K562 (cell line): ENCODE measurements around the gene CKLF. TPM values are rescaled to one million over a fixed set of nuclear protein-coding genes. Genes with fewer than 3 reads are reported as not detected.

ENCODE experiments used
- ATAC-seq: fragments of 200-7000 bp; cut with Tn5 transposase; 3 replicates; pipeline ENCODE4 v1.9.1; 2020; ENCODE audit warnings: moderate library complexity
- BruUV-seq: library from RNA; stranded (reverse); fragments of 400-500 nt; replicated peaks from 2 replicates; lab custom pipeline; 2021; lab: Mats Ljungman, UMichigan
- CTCF ChIA-PET: fragments of 300-600 bp; formaldehyde crosslinking; extraction: SDS; loops from one replicate; lab custom pipeline; 2021; ENCODE audit warnings: low intra/inter-chr PET ratio; lab: Yijun Ruan, JAX
- POLR2A ChIA-PET: fragments of 300-600, 350-650 bp; sonication (Branson Sonifier 250); formaldehyde crosslinking; extraction: SDS; loops from one replicate; lab custom pipeline; 2021; ENCODE audit warnings: antibody characterized with exemption, inconsistent platforms; lab: Yijun Ruan, JAX
- DNase-seq, 4 experiments: peaks; one replicate each; pipeline versions ENCODE4 v3.0.0 to v3.0.0-alpha.2; 2011 to 2018; ENCODE audit warnings: low spot score in 3 of 4, mixed read lengths in 3 of 4; ENCODE audit errors: extremely low read depth in 1 of 4
- FAIRE-seq: peaks from 2 replicates; lab custom pipeline; 2011; peaks lifted over from hg19 to GRCh38; lab: Jason Lieb, UNC
- H2AFZ ChIP-seq: 2 replicates; pipeline ENCODE4 v1.6.0; 2011; ENCODE audit warnings: low read depth, low read length, control low read depth, inconsistent platforms
- H3K27ac ChIP-seq: fragments of 200-600 bp; 3 replicates; pipeline ENCODE4 v1.8.0; 2011; ENCODE audit warnings: low read depth, mild to moderate bottlenecking, control low read depth, inconsistent platforms, low read length, moderate library complexity, mixed read lengths; ENCODE audit errors: extremely low read depth
- H3K27me3 ChIP-seq, 2 experiments: fragments of 300-600 bp in 1 of 2; 2 replicates in 1 of 2; 3 replicates in 1 of 2; pipeline versions ENCODE4 v1.6.0 to v1.8.0; 2011; ENCODE audit warnings: inconsistent platforms in 2 of 2, low read length in 2 of 2, mild to moderate bottlenecking in 1 of 2, mixed read lengths in 1 of 2, moderate library complexity in 1 of 2; ENCODE audit not compliant: control insufficient read depth in 2 of 2, insufficient read depth in 2 of 2
- H3K36me3 ChIP-seq: fragments of 300-600 bp; 3 replicates; pipeline ENCODE4 v1.8.0; 2011; ENCODE audit warnings: mild to moderate bottlenecking, low read length, inconsistent platforms; ENCODE audit not compliant: control insufficient read depth, insufficient read depth
- H3K4me1 ChIP-seq, 2 experiments: fragments of 200-600 bp in 1 of 2; replicated peaks in 1 of 2; 2 replicates in 1 of 2; 3 replicates in 1 of 2; pipeline versions ENCODE4 v1.5.1 to v1.8.0; 2011; ENCODE audit warnings: inconsistent platforms in 2 of 2, low read length in 2 of 2, mild to moderate bottlenecking in 1 of 2, mixed read lengths in 1 of 2, moderate library complexity in 1 of 2; ENCODE audit not compliant: control insufficient read depth in 2 of 2, insufficient read depth in 2 of 2
- H3K4me2 ChIP-seq: 2 replicates; pipeline ENCODE4 v1.6.1; 2011; ENCODE audit warnings: low read length, control low read depth, inconsistent platforms, mixed read lengths; ENCODE audit not compliant: insufficient read depth
- H3K4me3 ChIP-seq: fragments of 200-600 bp; sonication (generic), shearing (Covaris generic); 2 replicates; pipeline ENCODE4 v1.5.1; 2016; ENCODE audit warnings: control low read depth, inconsistent platforms
- H3K79me2 ChIP-seq: fragments of 200-600 bp; 3 replicates; pipeline ENCODE4 v1.8.0; 2011; ENCODE audit warnings: low read length, inconsistent platforms; ENCODE audit not compliant: control insufficient read depth, insufficient read depth
- H3K9ac ChIP-seq, 2 experiments: 2 replicates each; pipeline versions ENCODE4 v1.6.0 to v1.6.1; 2011; ENCODE audit warnings: low read depth in 2 of 2, low read length in 2 of 2, control low read depth in 1 of 2, inconsistent platforms in 1 of 2, mild to moderate bottlenecking in 1 of 2, mixed read lengths in 1 of 2; ENCODE audit not compliant: insufficient read depth in 1 of 2
- H3K9me1 ChIP-seq: one replicate; pipeline ENCODE4 v1.6.0; 2011; ENCODE audit warnings: inconsistent platforms, mild to moderate bottlenecking, low read length, moderate library complexity; ENCODE audit not compliant: control insufficient read depth, insufficient read depth
- H3K9me3 ChIP-seq: replicated peaks from 2 replicates; pipeline ENCODE4 v1.5.1; 2011; ENCODE audit warnings: low read depth, low read length, inconsistent platforms; ENCODE audit not compliant: control insufficient read depth, insufficient read depth
- H4K20me1 ChIP-seq: replicated peaks from 2 replicates; pipeline ENCODE4 v1.6.1; 2011; ENCODE audit warnings: low read length, inconsistent platforms, mixed read lengths; ENCODE audit not compliant: control insufficient read depth, insufficient read depth
- EHMT2 ChIP-seq: fragments of 450-650 bp; IDR thresholded peaks from 2 replicates; pipeline ENCODE4 v1.6.1; 2018; ENCODE audit warnings: antibody characterized with exemption
- GTF2F1 ChIP-seq: IDR thresholded peaks from 2 replicates; pipeline ENCODE4 v1.6.1; 2011; ENCODE audit warnings: low read depth, low read length, improper control_type of control experiment
- JUND ChIP-seq, 2 experiments: IDR thresholded peaks; 2 replicates in 1 of 2; 3 replicates in 1 of 2; pipeline ENCODE4 v1.6.1; 2011; ENCODE audit warnings: borderline replicate concordance in 2 of 2, low read depth in 2 of 2, low read length in 2 of 2, improper control_type of control experiment in 1 of 2, missing biosample characterization in 1 of 2, missing genetic modification characterization in 1 of 2, missing genetic modification reagents in 1 of 2
- KHSRP ChIP-seq: fragments of 450-650 bp; IDR thresholded peaks from 2 replicates; pipeline ENCODE4 v1.6.1; 2017
- LARP7 ChIP-seq: fragments of 450-650 bp; IDR thresholded peaks from 2 replicates; pipeline ENCODE4 v1.6.1; 2016
- NELFE ChIP-seq: IDR thresholded peaks from 2 replicates; pipeline ENCODE4 v1.6.1; 2011; ENCODE audit warnings: mild to moderate bottlenecking; ENCODE audit not compliant: insufficient read depth, insufficient read length
- POLR2AphosphoS5 ChIP-seq: IDR thresholded peaks from 2 replicates; pipeline ENCODE4 v1.6.1; 2011; ENCODE audit warnings: mild to moderate bottlenecking, low read depth, low read length, moderate library complexity; ENCODE audit not compliant: control insufficient read depth, insufficient read depth
- RBBP5 ChIP-seq: fragments of 200-600 bp; sonication (generic); IDR thresholded peaks from 2 replicates; pipeline ENCODE4 v1.6.1; 2012; ENCODE audit warnings: borderline replicate concordance, mild to moderate bottlenecking, low read length, control low read depth, inconsistent platforms; ENCODE audit not compliant: insufficient read depth, poor library complexity, severe bottlenecking
- SIX5 ChIP-seq, 2 experiments: IDR thresholded peaks; 2 replicates each; pipeline ENCODE4 v1.6.1; 2011; ENCODE audit warnings: low read length in 2 of 2, borderline replicate concordance in 1 of 2, low read depth in 1 of 2, mild to moderate bottlenecking in 1 of 2, moderate library complexity in 1 of 2; ENCODE audit not compliant: insufficient read depth in 1 of 2
- SPI1 ChIP-seq: IDR thresholded peaks from 2 replicates; pipeline ENCODE4 v1.6.1; 2011; ENCODE audit warnings: low read depth, low read length, control low read depth, borderline replicate concordance
- SUPT5H ChIP-seq: fragments of 450-650 bp; IDR thresholded peaks from 2 replicates; pipeline ENCODE4 v1.6.1; 2016
- TGIF2 ChIP-seq: sonication (generic); formaldehyde crosslinking; IDR thresholded peaks from 2 replicates; pipeline ENCODE4 v1.8.1; 2022; ENCODE audit warnings: mild to moderate bottlenecking, missing genetic modification reagents, moderate library complexity
- ZNF436 ChIP-seq: fragments of 250-450, 450-650 bp; sonication (Bioruptor Pico); formaldehyde crosslinking; IDR thresholded peaks from 2 replicates; pipeline ENCODE4 v1.7.0; 2020; ENCODE audit warnings: mild to moderate bottlenecking
- ZNF696 ChIP-seq: fragments of 250-450 bp; sonication (Bioruptor Pico); conservative IDR thresholded peaks from 2 replicates; pipeline ENCODE4 v1.4.0; 2020; ENCODE audit warnings: mild to moderate bottlenecking, moderate library complexity
- ZNF780A ChIP-seq: fragments of 250-450 bp; sonication (Bioruptor Pico); IDR thresholded peaks from 2 replicates; pipeline ENCODE4 v1.5.0; 2021; ENCODE audit warnings: mild to moderate bottlenecking
- WGBS: fragments of 100-300 bp; shearing (Covaris generic); methylation state at CpG from one replicate; pipeline ENCODE4 v1.1.6; 2016; ENCODE audit warnings: low coverage, mixed read lengths; ENCODE audit not compliant: insufficient coverage; ENCODE audit errors: missing lambda C conversion rate; 5-methylcytosine and 5-hydroxymethylcytosine counted together
- in situ Hi-C: fragments of 300-500 bp; cut with MboI; formaldehyde crosslinking; loops from 4 replicates; pipeline ENCODE4 v1.15.0; 2018; ENCODE audit warnings: inconsistent platforms, mixed read lengths
- intact Hi-C: fragments of 100-400 bp; cut with micrococcal nuclease; formaldehyde crosslinking; loops from 2 replicates; pipeline ENCODE4 v1.14.2; 2022
- polyA plus RNA-seq, 8 experiments: library from polyadenylated mRNA; depleted of rRNA in 4 of 8; stranded (reverse) in 5 of 8; unstranded in 3 of 8; fragments of >200 nt; fragmentation: Nextera tagmentation in 2 of 8; fragmentation: Illumina TruSeq in 1 of 8; extraction: Ambion mirVana in 2 of 8; extraction: Trizol in 1 of 8; gene quantifications; 2 replicates each; pipeline versions ENCODE4 v1.2.1 to v1.2.3, GENCODE V29; 2011 to 2014; ENCODE audit warnings: inconsistent platforms in 1 of 8, missing spikeins in 1 of 8
- total RNA-seq, 7 experiments: library from RNA; depleted of rRNA in 6 of 7; stranded (reverse); fragments of >200 nt in 6 of 7; fragmentation: Illumina TruSeq in 2 of 7; extraction: Trizol in 2 of 7; gene quantifications; 2 replicates each; pipeline versions ENCODE4 v1.2.1 to v1.2.3, GENCODE V29; 2011 to 2021; ENCODE audit warnings: low replicate concordance in 1 of 7
- TF ChIP-seq, protein P1 (sequence below): fragments of 450-650 bp; formaldehyde crosslinking; IDR thresholded peaks from 2 replicates; pipeline ENCODE4 v1.4.0; 2020; ENCODE audit warnings: mild to moderate bottlenecking

CKLF gene
- total and polyA plus RNA-seq, 9 of the 15 experiments (the other 6 are each of a cell fraction or from before 2014, with no cell fraction given): 84.8 to 322 (median 118) TPM

DNA sequence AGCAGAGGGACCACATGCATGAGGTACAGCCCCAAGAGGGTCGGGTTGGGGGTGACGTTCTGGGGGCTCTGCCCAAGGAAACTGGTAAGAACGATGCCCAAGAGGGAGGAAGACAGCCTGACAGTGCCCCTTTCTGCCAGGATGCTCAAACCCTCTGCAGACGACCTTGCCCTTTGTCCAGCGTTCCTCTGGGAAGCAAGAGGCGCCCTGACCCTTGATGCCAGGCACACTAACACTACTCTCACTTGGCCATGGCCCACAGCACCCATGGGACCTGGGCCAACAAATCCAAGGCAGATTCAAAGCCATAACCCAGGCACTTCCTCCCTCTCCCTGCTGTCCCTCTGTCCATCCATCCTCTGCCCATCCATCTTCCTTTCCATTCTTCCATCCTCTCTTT, 22.9 kb upstream of the CKLF start:
- TF ChIP-seq SPI1: 0 out of 2 replicates have a peak, but pooled peaks have one; percentile 5
- TF ChIP-seq, protein P1, sequence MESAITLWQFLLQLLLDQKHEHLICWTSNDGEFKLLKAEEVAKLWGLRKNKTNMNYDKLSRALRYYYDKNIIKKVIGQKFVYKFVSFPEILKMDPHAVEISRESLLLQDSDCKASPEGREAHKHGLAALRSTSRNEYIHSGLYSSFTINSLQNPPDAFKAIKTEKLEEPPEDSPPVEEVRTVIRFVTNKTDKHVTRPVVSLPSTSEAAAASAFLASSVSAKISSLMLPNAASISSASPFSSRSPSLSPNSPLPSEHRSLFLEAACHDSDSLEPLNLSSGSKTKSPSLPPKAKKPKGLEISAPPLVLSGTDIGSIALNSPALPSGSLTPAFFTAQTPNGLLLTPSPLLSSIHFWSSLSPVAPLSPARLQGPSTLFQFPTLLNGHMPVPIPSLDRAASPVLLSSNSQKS (CRISPR knock-in tag): no peak
- TF ChIP-seq, all 486 proteins: peak for 1
- no peak overlapping the region for H3K4me2 ChIP-seq
- 0 out of 2 replicates have a peak, but pooled peaks cover 3% of the 10 kb centered on the region for H4K20me1 ChIP-seq
- 20% methylated on average over 5 of the region's 6 CpGs for WGBS
- no peaks in the 10 kb centered on the region for H3K79me2 ChIP-seq
- H2AFZ ChIP-seq: no peak overlapping the region
- H3K4me1 ChIP-seq: peaks cover 6 to 20% of the 10 kb centered on the region in 2 experiments; a peak in 4 of 5 replicates
- POLR2A ChIA-PET: interaction anchor here (1.0 to 1.4 kb wide), 2 partner anchors 8 to 22 kb away, joined by 4 read pairs; no protein-coding TSS in a partner anchor
- ATAC-seq (no peak), FAIRE-seq (no peak), DNase-seq (no peak)
- CTCF ChIA-PET: no interaction called here
- peaks cover 8% of the 10 kb centered on the region; the same call in 2 of the 3 replicates for H3K36me3 ChIP-seq
- H3K27ac ChIP-seq: no peak overlapping the region
- H3K9ac ChIP-seq: no peak overlapping the region
- no peak overlapping the region for H3K4me3 ChIP-seq
- no peaks in the 10 kb centered on the region for H3K27me3 ChIP-seq
- intact Hi-C loops: no loop called here
- in situ Hi-C loops: no loop called here
- BruUV-seq: no TSS peak
- H3K9me3 ChIP-seq: no peaks in the 10 kb centered on the region
- H3K9me1 ChIP-seq: no peaks in the 10 kb centered on the region

DNA sequence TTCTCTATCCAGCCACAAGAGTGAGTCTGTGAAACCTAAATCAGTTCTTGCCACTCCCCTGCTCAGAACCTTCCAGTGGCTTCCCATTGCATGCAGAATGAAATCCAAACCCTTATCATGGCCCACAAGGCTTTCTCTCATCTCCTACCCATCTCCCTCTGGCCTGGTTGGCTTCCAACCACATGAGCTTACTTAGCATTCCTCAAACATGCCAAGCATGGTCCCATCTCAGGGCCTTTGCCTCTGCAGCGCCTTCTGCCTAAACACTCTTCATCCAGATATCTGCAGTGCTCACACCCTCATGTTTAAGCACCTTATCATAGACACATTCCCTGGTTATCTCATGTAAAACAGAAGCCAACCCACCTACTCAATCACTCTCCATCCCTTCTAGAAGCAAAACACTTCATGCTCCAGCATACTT, 18.0 kb upstream of the CKLF start:
- Histone ChIP-seq H3K79me2 (no peaks in the 10 kb centered on the region), H3K4me3 (no peak overlapping the region), H3K4me2 (no peak overlapping the region), H3K9ac (no peak overlapping the region), H3K9me3 (no peaks in the 10 kb centered on the region), H3K27ac (no peak overlapping the region), H2AFZ (no peak overlapping the region), H3K27me3 (no peaks in the 10 kb centered on the region), H3K9me1 (no peaks in the 10 kb centered on the region), H3K4me1 (peaks cover 0 to 9% of the 10 kb centered on the region in 2 experiments; a peak in 2 of 5 replicates), H3K36me3 (peaks cover 7% of the 10 kb centered on the region; the same call in 2 of the 3 replicates), H4K20me1 (no peaks in the 10 kb centered on the region)
- DNase-seq (peak; percentile 46 to 72 (median 58)), FAIRE-seq (peak; percentile 75), ATAC-seq (peak; percentile 84)
- BruUV-seq: no TSS peak
- WGBS: 8% methylated on average over 1 of the region's 1 CpG
- POLR2A ChIA-PET: no interaction called here
- intact Hi-C loops (no loop called here), in situ Hi-C loops (no loop called here)
- CTCF ChIA-PET: no interaction called here
- no peak for TF ChIP-seq ZNF780A (CRISPR knock-in tag)
- TF ChIP-seq ZNF696 (CRISPR knock-in tag): no peak
- TF ChIP-seq ZNF436: no peak
- TF ChIP-seq GTF2F1: no peak
- peak; percentile 39; the same call in 1 of the 2 replicates for TF ChIP-seq EHMT2
- no peak for TF ChIP-seq SUPT5H
- peak; percentile 69; the same call in 1 of the 2 replicates for TF ChIP-seq POLR2AphosphoS5
- no peak for TF ChIP-seq SIX5 (IDR thresholded peaks at IDR 0.05; ENCODE audit: borderline replicate concordance in 1 of 2, insufficient read depth in 1 of 2, low read depth in 1 of 2, low read length in 2 of 2)
- no peak for TF ChIP-seq KHSRP
- TF ChIP-seq LARP7: no peak
- no peak for TF ChIP-seq TGIF2 (CRISPR knock-in tag)
- no peak for TF ChIP-seq JUND (IDR thresholded peaks at IDR 0.05; ENCODE audit: borderline replicate concordance, low read depth, low read length)
- TF ChIP-seq JUND (tag; IDR thresholded peaks at IDR 0.05; ENCODE audit: borderline replicate concordance, low read depth, low read length): no peak
- no peak for TF ChIP-seq NELFE
- TF ChIP-seq RBBP5: no peak
